Cerebellar cortex (tissue), 1 donor: ENCODE measurements around the gene PAX5.

Source experiments
- DNase-seq: peaks from one replicate; pipeline ENCODE4 v3.0.0-alpha.2; 2015; ENCODE audit warnings: low spot score

Gene PAX5

GRCh38 chr9:36933676-36934215 lies 100.3 kb downstream of the PAX5 start:
- no peak for DNase-seq

DNA sequence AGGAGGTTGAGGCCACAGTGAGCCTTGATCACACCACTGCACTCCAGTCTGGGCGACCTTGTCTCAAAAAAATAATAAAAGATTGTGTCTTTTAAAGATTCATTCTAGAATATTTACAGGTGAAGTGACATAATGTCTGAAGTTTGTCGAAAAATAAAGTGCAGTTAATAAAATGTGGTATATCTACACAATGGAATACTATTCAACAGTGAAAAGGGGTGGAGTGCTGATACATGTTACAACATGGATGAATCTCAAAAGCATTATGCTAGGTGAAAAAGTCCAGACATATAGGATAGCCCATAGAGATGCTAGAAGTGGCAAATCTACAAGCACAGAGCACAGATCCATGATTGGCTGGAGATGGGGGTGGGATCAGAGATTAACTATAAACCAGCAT lies 101.9 kb downstream of the PAX5 start:
- DNase-seq = no peak

GRCh38 chr9:36930941-36931340 lies 103.1 kb downstream of the PAX5 start:
- DNase-seq = no peak

GRCh38 chr9:36929350-36929675 lies 104.8 kb downstream of the PAX5 start:
- DNase-seq = no peak

DNA sequence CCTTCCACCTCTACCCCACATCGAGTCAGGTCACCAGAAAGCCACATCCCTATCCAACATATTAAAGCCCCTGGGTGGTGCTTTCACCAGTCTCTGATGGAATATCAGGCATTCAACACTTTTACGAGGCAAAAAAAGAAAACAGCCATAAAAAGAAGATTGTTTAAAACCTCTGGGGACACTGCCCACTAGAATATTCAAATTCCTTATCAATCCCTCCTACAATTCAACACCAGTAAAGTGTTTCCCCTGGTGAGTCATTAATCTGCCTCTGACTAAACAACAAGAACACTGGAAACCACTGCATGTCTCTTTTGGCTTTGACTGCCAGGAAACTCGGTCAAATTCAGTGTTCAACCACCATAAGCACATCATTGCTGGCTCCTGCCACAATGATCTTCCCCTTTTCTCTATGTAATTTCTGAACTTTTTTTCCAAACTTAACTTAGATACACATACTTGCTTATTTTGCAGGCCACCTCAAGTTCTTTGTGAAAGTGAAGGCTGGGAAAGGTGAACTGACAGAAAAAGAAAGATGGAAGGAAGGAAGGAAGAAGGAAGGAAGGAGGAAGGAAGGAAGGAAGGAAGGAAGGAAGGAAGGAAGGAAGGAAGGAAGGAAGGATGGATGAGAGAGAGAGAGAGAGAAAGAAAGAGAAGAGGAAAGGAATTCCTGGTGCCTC lies 105.3 kb downstream of the PAX5 start:
- DNase-seq = no peak

DNA sequence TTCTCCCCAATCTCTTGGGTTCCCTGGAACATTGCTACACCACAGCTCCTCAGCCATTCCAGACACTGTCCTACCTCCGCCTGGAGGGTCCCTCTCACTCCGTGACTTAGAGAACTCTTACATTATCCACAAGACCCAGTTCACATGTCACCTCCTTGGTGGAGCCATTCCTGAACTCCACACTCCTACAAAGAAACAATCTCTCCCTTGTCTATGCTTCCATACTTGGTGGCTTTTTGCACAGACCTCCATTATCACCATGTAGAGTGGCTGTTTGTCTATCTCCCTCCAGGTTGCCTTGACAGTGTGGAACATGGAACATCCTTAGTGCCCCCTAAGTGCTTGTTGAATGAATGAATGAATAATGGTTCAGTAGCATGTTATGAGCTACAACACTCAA lies 105.9 kb downstream of the PAX5 start:
- no peak for DNase-seq

DNA sequence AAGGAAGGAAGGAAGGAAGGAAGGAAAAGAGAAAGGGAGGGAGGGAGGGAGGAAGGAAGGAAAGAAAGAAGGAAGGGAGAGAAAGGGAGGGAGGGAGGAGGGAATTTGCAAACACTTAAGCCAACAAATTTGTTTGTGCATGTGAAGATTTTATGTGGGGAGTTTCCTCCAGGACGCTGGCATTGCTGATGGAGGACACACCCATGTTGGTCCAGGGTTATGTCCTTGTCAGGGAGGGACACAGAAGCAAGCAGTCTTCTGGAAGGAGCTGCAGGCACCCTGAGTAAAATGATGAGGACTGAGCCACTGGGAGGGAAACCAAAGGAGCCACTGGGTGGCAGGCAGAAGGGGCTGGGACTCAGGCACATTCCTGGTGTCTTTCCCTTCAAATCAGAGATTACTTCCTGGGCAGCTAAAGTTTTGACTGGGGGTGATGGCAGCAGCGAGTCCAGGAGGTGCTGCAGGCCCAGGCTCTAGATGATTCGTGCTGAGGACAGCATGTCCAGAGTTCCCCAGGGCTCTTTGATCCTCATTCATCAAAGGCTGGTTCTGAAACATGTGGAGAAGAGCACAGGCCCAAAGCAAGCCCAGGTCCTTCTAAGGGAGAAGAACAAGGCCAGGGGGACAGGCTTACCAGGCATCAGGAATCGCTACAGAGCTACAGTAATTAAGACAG lies 109.2 kb downstream of the PAX5 start:
- no peak for DNase-seq

- no peak for DNase-seq
These were observed 110.0 kb downstream of the PAX5 start for GRCh38 chr9:36924071-36924470.

DNA sequence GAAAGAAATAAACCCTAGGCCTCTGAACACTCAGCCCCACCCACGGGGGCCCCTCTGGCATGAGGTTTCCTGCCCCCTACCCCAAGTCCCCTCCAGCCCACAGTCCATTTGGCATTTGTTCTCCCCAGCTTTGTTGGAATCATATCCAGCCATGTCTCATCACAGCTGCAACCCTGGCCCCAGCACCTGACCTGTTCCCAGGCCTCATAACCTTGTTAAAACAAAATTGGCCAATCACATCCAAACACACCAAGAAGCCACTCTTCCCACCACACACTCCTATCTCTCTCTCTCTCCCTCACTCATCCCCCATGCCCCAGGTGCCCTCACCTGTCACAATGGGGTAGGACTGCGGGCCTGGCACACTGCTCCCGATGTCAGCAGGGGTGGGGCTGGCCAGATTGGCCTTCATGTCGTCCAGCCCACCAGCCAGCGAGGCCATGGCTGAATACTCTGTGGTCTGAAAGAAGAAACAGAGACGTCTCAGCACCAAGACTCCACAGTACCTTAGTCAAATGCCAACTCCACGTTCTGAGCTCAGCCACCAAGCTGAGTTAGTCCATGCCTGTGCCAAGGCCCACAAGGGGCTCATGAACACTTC lies 110.9 kb downstream of the PAX5 start:
- DNase-seq = no peak

- DNase-seq = no peak
These were observed 111.5 kb downstream of the PAX5 start for GRCh38 chr9:36922548-36922947.

GRCh38 chr9:36914212-36914577 lies 119.9 kb downstream of the PAX5 start:
- no peak for DNase-seq

DNA sequence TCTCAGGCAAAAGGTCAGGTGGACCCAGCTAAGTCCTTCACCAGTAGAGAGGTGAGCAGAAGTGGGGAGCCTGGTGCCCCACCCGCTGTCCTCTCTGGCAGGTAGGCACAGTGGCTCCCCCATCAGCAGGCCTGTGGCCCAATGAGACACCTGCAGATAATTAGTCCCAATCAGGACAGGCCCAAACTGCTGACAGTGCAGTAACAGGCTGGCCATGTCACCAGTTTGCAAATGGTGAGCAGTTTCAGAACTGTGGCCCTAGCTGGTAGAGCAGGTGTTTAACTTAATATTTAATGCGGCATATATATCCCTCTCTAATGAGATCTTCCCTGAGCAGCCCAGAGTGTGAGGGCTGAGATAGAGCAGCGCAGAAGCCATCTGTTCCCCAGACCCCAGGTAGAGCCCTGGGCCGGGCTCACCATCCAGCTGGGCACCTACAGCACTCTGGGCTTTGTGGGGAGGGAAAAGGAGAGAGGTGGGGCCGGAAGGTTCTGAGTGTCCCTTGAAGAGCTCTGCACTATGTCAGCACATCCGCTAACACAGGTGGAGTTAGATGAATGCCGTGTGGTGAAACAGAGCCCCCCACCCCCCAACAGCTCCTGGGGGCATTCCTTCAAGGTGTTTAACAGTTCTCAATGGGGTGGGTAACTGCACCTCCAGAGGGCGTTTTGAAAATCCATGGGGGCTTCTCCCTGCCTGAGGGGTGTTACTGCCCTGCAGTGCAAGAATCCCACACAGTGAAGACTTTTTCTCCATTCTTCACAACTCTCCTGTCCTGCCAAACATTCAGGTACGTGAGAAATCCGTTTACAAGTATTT lies 120.5 kb downstream of the PAX5 start:
- DNase-seq = no peak

DNA sequence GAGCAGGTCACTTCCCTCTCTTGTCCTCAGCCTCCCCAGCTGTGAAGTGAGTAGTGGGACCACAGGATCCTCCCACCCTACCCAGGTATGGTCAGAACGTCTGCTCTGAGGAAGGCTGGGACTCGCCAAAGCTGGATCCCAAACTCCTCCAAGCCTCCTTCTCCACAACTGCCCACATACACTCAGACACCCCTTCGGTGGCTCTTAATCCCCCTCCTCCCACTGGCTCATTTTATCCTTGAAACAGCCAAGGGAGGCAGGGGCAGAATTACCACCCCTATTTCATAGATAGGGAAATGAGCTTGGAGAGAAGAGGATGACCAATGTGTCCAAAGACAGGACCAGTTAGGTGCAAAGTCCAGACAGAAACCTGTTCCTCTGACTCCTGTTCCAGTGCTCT lies 121.4 kb downstream of the PAX5 start:
- no peak for DNase-seq

GRCh38 chr9:36911601-36912412 lies 122.3 kb downstream of the PAX5 start:
- DNase-seq = no peak

DNA sequence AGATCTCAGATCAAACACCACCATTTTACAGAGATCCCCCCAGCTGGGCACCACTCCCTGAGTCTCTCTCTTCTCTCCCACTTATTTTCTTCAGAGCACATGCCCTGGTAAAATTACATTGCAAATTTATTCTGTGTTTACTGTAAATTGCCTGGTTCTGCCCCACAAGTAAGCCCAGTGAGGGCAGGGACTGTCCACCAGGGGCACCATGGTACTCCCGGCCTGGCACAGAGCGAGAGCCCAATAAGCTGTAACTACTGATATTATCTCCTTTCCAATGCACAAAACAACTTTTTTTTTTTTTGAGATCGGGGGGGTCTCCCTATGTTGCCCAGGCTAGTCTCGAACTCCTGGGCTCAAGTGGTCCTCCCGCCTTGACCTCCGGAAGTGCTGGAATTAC lies 123.0 kb downstream of the PAX5 start:
- no peak for DNase-seq

DNA sequence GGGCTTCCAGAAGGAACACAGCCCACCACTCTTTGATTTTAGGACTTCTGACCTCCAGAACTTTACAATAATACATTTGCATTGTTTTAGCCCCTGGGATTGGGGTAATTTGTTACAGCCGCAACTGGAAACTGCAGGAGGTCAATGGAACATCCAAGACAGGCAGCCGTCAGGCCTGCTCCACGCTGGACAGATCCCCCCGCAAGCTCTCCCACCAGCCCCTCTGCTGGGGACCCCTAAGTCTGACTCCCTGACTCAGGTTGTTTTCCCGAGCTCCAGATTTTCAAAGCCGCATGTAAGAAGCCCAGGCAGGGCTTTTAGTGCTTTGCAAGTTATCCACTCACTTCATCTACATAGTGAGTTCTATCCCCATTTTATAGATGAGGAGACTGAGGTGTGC lies 127.6 kb downstream of the PAX5 start:
- no peak for DNase-seq

DNA sequence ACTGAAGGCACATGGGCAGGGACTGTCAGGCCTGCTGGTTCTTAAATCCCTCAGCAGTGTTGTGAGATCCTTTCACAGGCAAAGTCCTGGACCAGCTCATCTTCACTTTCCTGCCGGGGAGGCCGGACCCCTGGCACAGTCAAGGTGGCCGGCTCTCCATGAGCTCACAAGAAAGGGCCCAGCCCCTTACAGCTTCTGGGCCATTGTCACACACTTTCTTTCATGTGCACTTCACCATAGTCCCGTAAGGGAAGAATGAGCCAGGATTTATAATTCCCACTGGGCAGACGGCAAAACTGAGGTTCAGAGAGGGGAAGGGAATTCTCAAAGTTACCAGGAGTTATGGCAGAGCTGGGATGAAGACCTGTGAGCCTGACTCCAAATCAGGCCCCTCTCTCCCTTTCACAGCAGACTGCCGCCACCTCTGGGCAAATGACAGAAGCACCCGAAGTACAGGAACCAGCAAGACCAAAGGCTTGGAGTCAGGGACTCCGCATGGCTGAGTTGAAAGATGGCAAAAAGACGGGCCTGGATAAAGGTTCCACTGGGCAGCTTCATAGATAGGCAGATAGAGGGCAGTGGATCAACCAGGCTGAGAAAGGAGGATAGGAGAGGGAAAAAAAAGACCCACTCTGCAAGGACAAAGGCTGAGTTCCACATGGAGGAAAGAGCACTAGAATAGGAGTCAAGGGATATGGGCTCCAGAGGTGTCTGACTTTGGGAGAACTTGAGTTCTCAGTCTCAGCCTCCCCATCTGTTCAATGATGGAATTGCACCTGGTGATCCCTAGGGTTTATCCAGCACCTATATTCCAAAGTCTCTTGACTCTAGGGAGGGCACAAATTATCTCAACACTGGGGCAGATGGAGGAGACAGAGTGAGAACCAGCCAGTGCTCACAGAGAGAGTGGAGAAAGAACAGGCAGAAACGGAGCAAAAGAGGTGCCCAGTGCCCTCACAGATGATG lies 128.7 kb downstream of the PAX5 start:
- peak; percentile 5 for DNase-seq

GRCh38 chr9:36903541-36904435 lies 130.3 kb downstream of the PAX5 start:
- DNase-seq = no peak

GRCh38 chr9:36902861-36903524 lies 131.1 kb downstream of the PAX5 start:
- no peak for DNase-seq
